ENCODE results near the gene KBTBD7. TPM values are rescaled to one million over a fixed set of nuclear protein-coding genes. Genes with fewer than 3 reads are reported as not detected.

The KBTBD7 gene
- total and polyA plus RNA-seq, 2 donors (not counting 1 experiment from before 2014, with no cell fraction given): 0.73 to 9.2 TPM

DNA sequence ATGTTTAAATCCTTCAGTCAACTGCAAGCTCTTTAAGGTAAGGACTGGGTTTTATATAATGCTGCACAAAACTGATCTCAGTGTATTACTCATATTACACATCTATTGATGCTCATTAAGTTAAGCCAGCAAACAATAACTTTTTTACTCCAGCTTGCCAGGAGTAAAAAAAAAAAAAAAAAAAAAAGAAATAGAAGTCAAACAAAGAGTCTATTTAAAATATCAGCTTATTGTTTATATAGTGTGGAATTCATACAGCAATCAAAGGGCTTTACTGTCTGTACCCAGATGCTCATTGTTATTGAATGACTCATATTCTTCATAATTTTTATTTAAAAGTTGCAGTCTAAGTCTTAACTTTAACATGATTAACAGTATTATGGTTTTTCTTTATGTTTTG is 21.8 kb upstream of the KBTBD7 start:
- Histone ChIP-seq H3K4me2 (replicated peaks; ENCODE audit: low read depth, low read length, poor library complexity, severe bottlenecking) (no peak overlapping the region), H3K36me3 (replicated peaks in 1 of 2; ENCODE audit: control extremely low read depth in 1 of 2, control insufficient read depth in 1 of 2, extremely low read depth in 1 of 2, insufficient read depth in 2 of 2, low read length in 1 of 2) (no peaks in the 10 kb centered on the region), H3K4me3 (ENCODE audit: control extremely low read depth in 1 of 5, extremely low read depth in 1 of 5, insufficient read depth in 1 of 5, low read depth in 2 of 5, low read length in 4 of 5) (no peak overlapping the region), H3K9ac (ENCODE audit: low read length) (no peak overlapping the region), H2AFZ (ENCODE audit: insufficient read depth, low read depth, low read length, poor library complexity, severe bottlenecking) (no peak overlapping the region), H3K9me3 (ENCODE audit: control extremely low read depth in 1 of 3, control insufficient read depth in 2 of 3, insufficient read depth in 1 of 3, low read length in 2 of 3) (peaks cover 0 to 4% (median 0%) of the 10 kb centered on the region in 3 donors), H4K20me1 (ENCODE audit: control insufficient read depth, insufficient read depth, low read length, poor library complexity, severe bottlenecking) (no peaks in the 10 kb centered on the region), H3K27ac (ENCODE audit: low read length in 2 of 2) (no peak overlapping the region), H3K79me2 (ENCODE audit: control insufficient read depth, insufficient read depth, low read length) (no peaks in the 10 kb centered on the region), H3K4me1 (ENCODE audit: control insufficient read depth in 2 of 2, insufficient read depth in 2 of 2, low read length in 2 of 2) (no peaks in the 10 kb centered on the region), H3K27me3 (replicated peaks in 1 of 4; ENCODE audit: control extremely low read depth in 1 of 4, control insufficient read depth in 3 of 4, insufficient read depth in 4 of 4, low read length in 3 of 4) (no peaks in the 10 kb centered on the region)
- DNase-seq: no peak
- ATAC-seq (ENCODE audit: low read depth): no peak
- ChIA-PET POLR2A (interaction anchor here (0.6 kb wide), 1 partner anchor 40 kb away, joined by 3 read pairs; no protein-coding TSS in a partner anchor), CTCF (interaction anchor here (0.6 to 1.9 kb wide), 5 partner anchors 12 to 1590 kb away, joined by 3 to 6 read pairs (median 4); no protein-coding TSS in a partner anchor)
- intact Hi-C loops (cut with micrococcal nuclease): no loop called here
- H3K4me1 Mint-ChIP-seq: no peaks in the 10 kb centered on the region
- no peak overlapping the region for H3K27ac Mint-ChIP-seq
- no peaks in the 10 kb centered on the region for H3K27me3 Mint-ChIP-seq
- no peak overlapping the region for H3K4me3 Mint-ChIP-seq
- TF ChIP-seq, protein P1, sequence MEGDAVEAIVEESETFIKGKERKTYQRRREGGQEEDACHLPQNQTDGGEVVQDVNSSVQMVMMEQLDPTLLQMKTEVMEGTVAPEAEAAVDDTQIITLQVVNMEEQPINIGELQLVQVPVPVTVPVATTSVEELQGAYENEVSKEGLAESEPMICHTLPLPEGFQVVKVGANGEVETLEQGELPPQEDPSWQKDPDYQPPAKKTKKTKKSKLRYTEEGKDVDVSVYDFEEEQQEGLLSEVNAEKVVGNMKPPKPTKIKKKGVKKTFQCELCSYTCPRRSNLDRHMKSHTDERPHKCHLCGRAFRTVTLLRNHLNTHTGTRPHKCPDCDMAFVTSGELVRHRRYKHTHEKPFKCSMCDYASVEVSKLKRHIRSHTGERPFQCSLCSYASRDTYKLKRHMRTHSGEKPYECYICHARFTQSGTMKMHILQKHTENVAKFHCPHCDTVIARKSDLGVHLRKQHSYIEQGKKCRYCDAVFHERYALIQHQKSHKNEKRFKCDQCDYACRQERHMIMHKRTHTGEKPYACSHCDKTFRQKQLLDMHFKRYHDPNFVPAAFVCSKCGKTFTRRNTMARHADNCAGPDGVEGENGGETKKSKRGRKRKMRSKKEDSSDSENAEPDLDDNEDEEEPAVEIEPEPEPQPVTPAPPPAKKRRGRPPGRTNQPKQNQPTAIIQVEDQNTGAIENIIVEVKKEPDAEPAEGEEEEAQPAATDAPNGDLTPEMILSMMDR (IDR thresholded peaks at IDR 0.05): no peak
- TF ChIP-seq EZH2 (IDR thresholded peaks at IDR 0.05; ENCODE audit: borderline replicate concordance, insufficient read depth, low read depth, low read length, poor library complexity, severe bottlenecking): no peak
- peaks cover 6% of the 10 kb centered on the region for H3K9me3 Mint-ChIP-seq (ENCODE audit: insufficient read depth)

DNA sequence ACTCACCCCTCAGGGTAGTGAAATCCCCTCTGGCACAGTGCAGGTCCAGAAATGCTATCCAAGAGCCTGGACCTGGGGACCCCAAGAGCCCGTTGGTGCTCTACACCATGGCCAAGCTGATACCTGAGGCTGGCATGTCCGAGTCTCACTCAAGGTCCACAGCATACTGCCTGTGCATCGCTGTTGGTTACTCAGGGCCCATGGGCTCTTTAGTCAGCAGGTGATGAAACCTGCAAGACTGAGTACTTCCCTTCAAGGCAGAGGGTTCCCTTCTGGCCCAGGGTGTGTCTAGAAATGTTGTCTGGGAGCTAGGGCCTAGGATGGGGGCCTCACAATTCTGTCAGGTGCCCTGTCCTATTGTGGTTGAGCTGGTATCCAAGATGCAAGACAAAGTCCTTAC is 19.6 kb upstream of the KBTBD7 start:
- Mint-ChIP-seq H3K9me3 (ENCODE audit: insufficient read depth) (peaks cover 8% of the 10 kb centered on the region), H3K27me3 (no peaks in the 10 kb centered on the region), H3K4me1 (no peaks in the 10 kb centered on the region), H3K4me3 (no peak overlapping the region), H3K27ac (no peak overlapping the region)
- Histone ChIP-seq H3K9ac (ENCODE audit: low read length) (no peak overlapping the region), H4K20me1 (ENCODE audit: control insufficient read depth, insufficient read depth, low read length, poor library complexity, severe bottlenecking) (no peaks in the 10 kb centered on the region), H3K9me3 (ENCODE audit: control extremely low read depth in 1 of 3, control insufficient read depth in 2 of 3, insufficient read depth in 1 of 3, low read length in 2 of 3) (peaks cover 0 to 11% (median 1%) of the 10 kb centered on the region in 3 donors), H2AFZ (ENCODE audit: insufficient read depth, low read depth, low read length, poor library complexity, severe bottlenecking) (no peak overlapping the region), H3K36me3 (replicated peaks in 1 of 2; ENCODE audit: control extremely low read depth in 1 of 2, control insufficient read depth in 1 of 2, extremely low read depth in 1 of 2, insufficient read depth in 2 of 2, low read length in 1 of 2) (no peaks in the 10 kb centered on the region), H3K4me2 (replicated peaks; ENCODE audit: low read depth, low read length, poor library complexity, severe bottlenecking) (no peak overlapping the region), H3K4me1 (ENCODE audit: control insufficient read depth in 2 of 2, insufficient read depth in 2 of 2, low read length in 2 of 2) (no peaks in the 10 kb centered on the region), H3K79me2 (ENCODE audit: control insufficient read depth, insufficient read depth, low read length) (no peaks in the 10 kb centered on the region), H3K27ac (ENCODE audit: low read length in 2 of 2) (no peak overlapping the region), H3K27me3 (replicated peaks in 1 of 4; ENCODE audit: control extremely low read depth in 1 of 4, control insufficient read depth in 3 of 4, insufficient read depth in 4 of 4, low read length in 3 of 4) (no peaks in the 10 kb centered on the region), H3K4me3 (ENCODE audit: control extremely low read depth in 1 of 5, extremely low read depth in 1 of 5, insufficient read depth in 1 of 5, low read depth in 2 of 5, low read length in 4 of 5) (no peak overlapping the region)
- intact Hi-C loops (cut with micrococcal nuclease): no loop called here
- DNase-seq (no peak), ATAC-seq (ENCODE audit: low read depth) (no peak)
- CTCF ChIA-PET: interaction anchor here (0.6 kb wide), 1 partner anchor 205 kb away, joined by 6 read pairs; no protein-coding TSS in a partner anchor
- WGBS (ENCODE audit: insufficient coverage): 64% methylated on average over 3 of the region's 3 CpGs
- TF ChIP-seq, protein P1 (IDR thresholded peaks at IDR 0.05): no peak
- no peak for TF ChIP-seq EZH2 (IDR thresholded peaks at IDR 0.05; ENCODE audit: borderline replicate concordance, insufficient read depth, low read depth, low read length, poor library complexity, severe bottlenecking)
- POLR2A ChIA-PET: no interaction called here

All from B cell (primary cell).